ENCODE data around the gene CNGB1. TPM values are rescaled to one million over a fixed set of nuclear protein-coding genes. Genes with fewer than 3 reads are reported as not detected.

The CNGB1 gene
- polyA plus RNA-seq (2011; rRNA removed) (0.12 and 0.39 TPM in 2 replicates), polyA plus RNA-seq (2017; fragmentation: RNase III; extraction: RNeasy Plus Mini Kit Qiagen cat#74134 plus additional on column Dnase treatment) (0.15 to 0.23 TPM (median 0.21 TPM) in 3 replicates), polyA minus RNA-seq (2011; rRNA and poly(A)+ RNA removed) (0.10 TPM in 1 of 2 replicates, not detected in the other)
- polyA plus RNA-seq (2012; cell fraction: cytosol; rRNA removed), result 0.19 and 0.45 TPM in 2 replicates
- polyA plus RNA-seq (2012; cell fraction: nucleus; rRNA removed), result 0.11 and 0.29 TPM in 2 replicates

DNA sequence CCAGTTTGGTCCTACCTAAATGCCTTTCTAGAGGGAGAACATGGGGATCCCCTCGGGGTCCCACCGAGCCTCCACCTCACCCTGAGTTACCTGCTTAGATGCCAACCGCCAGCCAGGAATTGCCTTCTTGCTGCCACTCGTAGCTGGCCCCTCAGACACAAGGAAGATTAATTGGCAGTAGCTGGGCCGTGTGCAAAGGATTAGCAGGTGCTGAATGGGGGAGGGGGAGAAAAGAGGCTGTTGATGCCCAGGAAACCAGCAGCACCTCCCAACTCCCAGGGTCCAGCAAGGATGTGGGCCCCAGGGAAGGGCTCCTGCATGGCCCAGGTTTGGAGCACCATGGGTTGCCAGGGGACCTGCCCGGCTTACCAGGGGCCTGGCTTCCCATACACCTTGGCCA lies at the start of gene CNGB1:
CNGB1 (minus strand) TSS at position 159 of the 400 bp plus-strand sequence. CDS start 3,842 bp downstream, outside the sequence.
- no peak for ATAC-seq
- ChIA-PET POLR2A (no interaction called here), CTCF (interaction anchor here (0.7 to 2.3 kb wide), 3 partner anchors 9 to 126 kb away, joined by 3 to 7 read pairs (median 4); no protein-coding TSS in a partner anchor)
- no peak for DNase-seq (ENCODE audit: low read depth in 1 of 2, low spot score in 1 of 2)
- H3K4me3 ChIP-seq, result no peak within 1 kb of the TSS
- no peak within 1 kb of the TSS for H3K4me2 ChIP-seq
- TF ChIP-seq, protein P1, sequence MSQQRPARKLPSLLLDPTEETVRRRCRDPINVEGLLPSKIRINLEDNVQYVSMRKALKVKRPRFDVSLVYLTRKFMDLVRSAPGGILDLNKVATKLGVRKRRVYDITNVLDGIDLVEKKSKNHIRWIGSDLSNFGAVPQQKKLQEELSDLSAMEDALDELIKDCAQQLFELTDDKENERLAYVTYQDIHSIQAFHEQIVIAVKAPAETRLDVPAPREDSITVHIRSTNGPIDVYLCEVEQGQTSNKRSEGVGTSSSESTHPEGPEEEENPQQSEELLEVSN (IDR thresholded peaks at IDR 0.05; ENCODE audit: borderline replicate concordance, low read depth), result no peak
- no peak for TF ChIP-seq NFE2L2 (conservative IDR thresholded peaks at IDR 0.05; ENCODE audit: low read length)
- no peak for TF ChIP-seq SREBF2 (IDR thresholded peaks at IDR 0.05)
- no peak for TF ChIP-seq FOXS1 (CRISPR knock-in tag; IDR thresholded peaks at IDR 0.05)
- TF ChIP-seq ZFP36 (IDR thresholded peaks at IDR 0.05; ENCODE audit: borderline replicate concordance, partially characterized antibody), result no peak
- no peaks in the 10 kb centered on the region for H3K9me3 ChIP-seq
- no peak for FAIRE-seq
- H3K4me1 ChIP-seq, result peaks cover 10% of the 10 kb centered on the region; the same call in 2 of the 3 replicates
- H3K27ac ChIP-seq, result no peak within 1 kb of the TSS
- WGBS (ENCODE audit: missing lambda C conversion rate), result 49% methylated on average over 3 of the region's 6 CpGs

DNA sequence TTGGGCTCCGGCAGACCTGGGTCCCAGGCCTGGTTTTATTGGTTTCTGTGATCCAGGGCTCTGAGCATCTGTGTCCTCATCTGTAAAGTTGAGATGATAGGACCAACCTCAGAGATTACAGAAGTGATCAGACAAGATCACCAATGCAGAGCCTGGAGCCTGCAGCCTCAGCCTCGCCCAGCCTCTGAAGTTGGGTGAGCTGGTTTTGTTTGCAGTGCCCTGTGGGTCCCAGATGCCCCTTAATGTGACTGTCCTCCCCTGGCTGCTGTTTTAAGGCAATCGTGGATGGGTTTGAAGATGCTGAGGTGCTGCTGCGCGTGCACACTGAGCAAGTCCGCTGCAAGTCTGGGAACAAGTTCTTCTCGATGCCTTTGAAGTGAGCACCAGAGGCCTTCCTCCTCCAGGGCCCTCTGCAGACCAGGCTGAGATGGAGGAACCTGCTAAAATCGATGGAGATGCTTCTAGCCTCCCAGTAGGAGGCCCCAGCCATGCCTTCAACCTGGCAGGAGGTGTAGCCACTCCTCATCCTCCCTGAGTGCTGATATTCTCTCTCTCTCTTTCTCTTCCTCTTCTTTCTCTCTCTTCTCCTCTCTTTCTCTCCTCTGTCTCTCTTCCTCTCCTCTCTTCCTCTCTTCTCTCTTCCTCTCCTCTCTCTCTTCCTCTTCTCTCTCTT lies 49.1 kb upstream of the CNGB1 start:
- FAIRE-seq (no peak), ATAC-seq (no peak)
- 75% methylated on average over 6 of the region's 8 CpGs for WGBS (ENCODE audit: missing lambda C conversion rate)

DNA sequence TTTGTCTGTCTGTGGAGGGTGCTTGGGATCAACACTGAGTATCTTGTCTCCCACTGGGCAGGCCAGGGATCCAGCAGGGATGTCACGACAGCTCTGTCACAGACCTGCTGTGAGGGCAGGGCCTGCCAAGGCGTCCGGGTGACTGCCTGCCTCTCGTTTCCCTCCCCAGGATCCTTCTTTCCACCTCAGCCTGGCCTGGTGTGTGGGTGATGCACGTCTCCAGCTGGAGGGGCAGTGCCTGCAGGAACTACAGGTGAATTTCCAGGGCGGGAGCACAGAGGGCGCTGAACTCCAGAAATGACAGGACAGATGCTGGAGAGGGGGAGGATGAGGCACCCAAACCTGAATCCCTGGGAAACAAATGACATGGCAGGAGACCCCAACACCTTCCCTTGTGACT lies 47.9 kb upstream of the CNGB1 start:
- TF ChIP-seq, protein P1 (IDR thresholded peaks at IDR 0.05; ENCODE audit: borderline replicate concordance, low read depth), result no peak
- TF ChIP-seq HOXA7 (CRISPR knock-in tag; IDR thresholded peaks at IDR 0.05) (no peak), FOSL2 (IDR thresholded peaks at IDR 0.05) (no peak), FOSL2 (CRISPR knock-in tag; IDR thresholded peaks at IDR 0.05) (no peak), SMC3 (IDR thresholded peaks at IDR 0.05) (no peak)
- TF ChIP-seq, protein P2, sequence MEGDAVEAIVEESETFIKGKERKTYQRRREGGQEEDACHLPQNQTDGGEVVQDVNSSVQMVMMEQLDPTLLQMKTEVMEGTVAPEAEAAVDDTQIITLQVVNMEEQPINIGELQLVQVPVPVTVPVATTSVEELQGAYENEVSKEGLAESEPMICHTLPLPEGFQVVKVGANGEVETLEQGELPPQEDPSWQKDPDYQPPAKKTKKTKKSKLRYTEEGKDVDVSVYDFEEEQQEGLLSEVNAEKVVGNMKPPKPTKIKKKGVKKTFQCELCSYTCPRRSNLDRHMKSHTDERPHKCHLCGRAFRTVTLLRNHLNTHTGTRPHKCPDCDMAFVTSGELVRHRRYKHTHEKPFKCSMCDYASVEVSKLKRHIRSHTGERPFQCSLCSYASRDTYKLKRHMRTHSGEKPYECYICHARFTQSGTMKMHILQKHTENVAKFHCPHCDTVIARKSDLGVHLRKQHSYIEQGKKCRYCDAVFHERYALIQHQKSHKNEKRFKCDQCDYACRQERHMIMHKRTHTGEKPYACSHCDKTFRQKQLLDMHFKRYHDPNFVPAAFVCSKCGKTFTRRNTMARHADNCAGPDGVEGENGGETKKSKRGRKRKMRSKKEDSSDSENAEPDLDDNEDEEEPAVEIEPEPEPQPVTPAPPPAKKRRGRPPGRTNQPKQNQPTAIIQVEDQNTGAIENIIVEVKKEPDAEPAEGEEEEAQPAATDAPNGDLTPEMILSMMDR (IDR thresholded peaks at IDR 0.05), result 0 out of 3 replicates have a peak, but pooled peaks have one; percentile 6
- Histone ChIP-seq H3K27ac (no peak overlapping the region), H3K9me3 (no peaks in the 10 kb centered on the region), H3K4me2 (no peak overlapping the region), H3K4me3 (no peak overlapping the region), H3K4me1 (peaks cover 13% of the 10 kb centered on the region; the same call in 1 of the 3 replicates)
- no peak for FAIRE-seq
- no peak for DNase-seq (ENCODE audit: low read depth in 1 of 2, low spot score in 1 of 2)
- peak in 1 of 2 experiments; percentile 41; a peak in 2 of 6 replicates for ATAC-seq
- CTCF ChIA-PET, result interaction anchor here (0.9 to 2.8 kb wide), 11 partner anchors 8 to 127 kb away, joined by 3 to 37 read pairs (median 4); partner anchors contain the start of gene CFAP20
- POLR2A ChIA-PET, result no interaction called here
- 65% methylated on average over 7 of the region's 7 CpGs for WGBS (ENCODE audit: missing lambda C conversion rate)

More for the DNA sequence above, 49.1 kb upstream of the CNGB1 start:
- Histone ChIP-seq H3K4me3 (no peak overlapping the region), H3K9me3 (no peaks in the 10 kb centered on the region), H3K4me1 (peaks cover 15% of the 10 kb centered on the region; the same call in 2 of the 3 replicates), H3K27ac (no peak overlapping the region), H3K4me2 (no peak overlapping the region)
- no peak for DNase-seq (ENCODE audit: low read depth in 1 of 2, low spot score in 1 of 2)
- ChIA-PET CTCF (interaction anchor here (0.6 to 2.8 kb wide), 11 partner anchors 9 to 132 kb away, joined by 3 to 37 read pairs (median 4); partner anchors contain the start of gene CFAP20), POLR2A (no interaction called here)
- TF ChIP-seq ZNF302 (CRISPR knock-in tag; IDR thresholded peaks at IDR 0.05), result no peak
- TF ChIP-seq MAZ (IDR thresholded peaks at IDR 0.05; ENCODE audit: borderline replicate concordance, low read depth, low read length), result no peak

DNA sequence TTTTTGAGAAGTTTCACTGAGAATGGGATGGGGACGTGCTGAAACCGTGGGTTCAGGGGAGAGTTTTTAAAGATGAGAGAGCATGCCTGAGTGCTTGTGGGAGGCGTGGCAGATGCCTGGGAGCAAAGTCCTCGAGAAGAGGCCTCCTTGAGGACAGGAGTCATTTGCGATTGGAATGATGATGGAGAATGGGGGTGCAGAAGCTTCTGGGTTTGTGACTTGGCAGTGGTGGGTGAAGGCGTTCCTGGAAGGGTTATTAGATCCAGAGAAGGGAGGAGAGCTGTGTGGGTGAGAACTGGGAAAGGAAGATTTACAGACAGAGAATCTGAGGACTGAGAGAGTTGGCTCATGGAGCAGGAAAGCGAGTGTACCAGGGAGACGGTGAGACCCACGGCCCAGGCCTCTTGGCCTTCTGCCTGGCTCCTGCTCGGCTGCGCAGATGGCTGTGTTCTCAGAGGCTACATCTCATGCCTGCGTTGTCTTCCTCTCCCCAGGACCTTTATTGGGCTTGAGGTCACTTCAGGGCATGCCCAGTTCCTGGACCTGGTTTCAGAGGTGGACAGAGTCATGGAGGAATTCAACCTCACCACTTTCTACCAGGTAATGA lies 46.0 kb upstream of the CNGB1 start:
- no peak for TF ChIP-seq HOXA7 (CRISPR knock-in tag; IDR thresholded peaks at IDR 0.05)
- TF ChIP-seq, protein P1 (IDR thresholded peaks at IDR 0.05; ENCODE audit: borderline replicate concordance, low read depth), result no peak
- H3K27ac ChIP-seq, result no peak overlapping the region
- ChIA-PET CTCF (interaction anchor here (1.2 to 1.6 kb wide), 2 partner anchors 109 to 294 kb away, joined by 3 to 4 read pairs; no protein-coding TSS in a partner anchor), POLR2A (no interaction called here)
- no peak overlapping the region for H3K4me2 ChIP-seq
- FAIRE-seq (no peak), ATAC-seq (no peak), DNase-seq (ENCODE audit: low read depth in 1 of 2, low spot score in 1 of 2) (no peak)
- H3K4me3 ChIP-seq, result no peak overlapping the region
- 72% methylated on average over 12 of the region's 12 CpGs for WGBS (ENCODE audit: missing lambda C conversion rate)
- peaks cover 8% of the 10 kb centered on the region; the same call in 1 of the 3 replicates for H3K4me1 ChIP-seq
- no peaks in the 10 kb centered on the region for H3K9me3 ChIP-seq
